Osteocyte (in vitro differentiated cells): ENCODE data around the gene HIVEP3. TPM values are rescaled to one million over a fixed set of nuclear protein-coding genes. Genes with fewer than 3 reads are reported as not detected.

ENCODE experiments used
- DNase-seq: peaks from one replicate; pipeline ENCODE4 v3.0.0; 2021; ENCODE audit warnings: mixed read lengths; ENCODE audit not compliant: unreplicated experiment; ENCODE audit errors: extremely low spot score
- H3K27ac Mint-ChIP-seq: one replicate; pipeline ENCODE4 v1.8.0; 2021; ENCODE audit warnings: mild to moderate bottlenecking, mixed read lengths; ENCODE audit not compliant: unreplicated experiment
- H3K27me3 Mint-ChIP-seq: one replicate; pipeline ENCODE4 v1.8.0; 2021; ENCODE audit warnings: mixed read lengths; ENCODE audit not compliant: unreplicated experiment
- H3K36me3 Mint-ChIP-seq: one replicate; pipeline ENCODE4 v1.8.0; 2021; ENCODE audit warnings: mixed read lengths; ENCODE audit not compliant: unreplicated experiment
- H3K4me1 Mint-ChIP-seq: one replicate; pipeline ENCODE4 v1.8.0; 2021; ENCODE audit warnings: mixed read lengths; ENCODE audit not compliant: unreplicated experiment
- H3K4me3 Mint-ChIP-seq: one replicate; pipeline ENCODE4 v1.8.0; 2021; ENCODE audit warnings: mild to moderate bottlenecking, moderate library complexity, mixed read lengths; ENCODE audit not compliant: unreplicated experiment
- H3K9me3 Mint-ChIP-seq: one replicate; pipeline ENCODE4 v1.8.0; 2021; ENCODE audit warnings: mixed read lengths; ENCODE audit not compliant: unreplicated experiment
- CTCF ChIP-seq: fragments of 200-600 bp; sonication (generic); IDR thresholded peaks from 2 replicates; pipeline ENCODE4 v1.5.0; 2021; ENCODE audit warnings: antibody characterized with exemption, mild to moderate bottlenecking, moderate library complexity
- total RNA-seq: library from RNA; stranded (reverse); gene quantifications from 2 replicates; pipeline ENCODE4 v1.2.1, GENCODE V29; 2021

HIVEP3 gene
- total RNA-seq, 1 donor from 2014 or later: 0.97 TPM

- Mint-ChIP-seq H3K36me3 (no peaks in the 10 kb centered on the region), H3K4me3 (no peak overlapping the region), H3K4me1 (no peaks in the 10 kb centered on the region), H3K27ac (no peak overlapping the region), H3K9me3 (no peaks in the 10 kb centered on the region), H3K27me3 (peaks cover 14% of the 10 kb centered on the region)
- no peak for DNase-seq
- TF ChIP-seq CTCF: no peak
These were observed 166.8 kb downstream of the HIVEP3 start for GRCh38 chr1:41751804-41752513.

GRCh38 chr1:41749991-41750745, 168.6 kb downstream of the HIVEP3 start:
- no peaks in the 10 kb centered on the region for H3K9me3 Mint-ChIP-seq
- no peak for TF ChIP-seq CTCF
- no peaks in the 10 kb centered on the region for H3K36me3 Mint-ChIP-seq
- H3K4me1 Mint-ChIP-seq: no peaks in the 10 kb centered on the region
- no peak overlapping the region for H3K4me3 Mint-ChIP-seq
- H3K27me3 Mint-ChIP-seq: peaks cover 10% of the 10 kb centered on the region
- no peak for DNase-seq
- H3K27ac Mint-ChIP-seq: no peak overlapping the region

DNA sequence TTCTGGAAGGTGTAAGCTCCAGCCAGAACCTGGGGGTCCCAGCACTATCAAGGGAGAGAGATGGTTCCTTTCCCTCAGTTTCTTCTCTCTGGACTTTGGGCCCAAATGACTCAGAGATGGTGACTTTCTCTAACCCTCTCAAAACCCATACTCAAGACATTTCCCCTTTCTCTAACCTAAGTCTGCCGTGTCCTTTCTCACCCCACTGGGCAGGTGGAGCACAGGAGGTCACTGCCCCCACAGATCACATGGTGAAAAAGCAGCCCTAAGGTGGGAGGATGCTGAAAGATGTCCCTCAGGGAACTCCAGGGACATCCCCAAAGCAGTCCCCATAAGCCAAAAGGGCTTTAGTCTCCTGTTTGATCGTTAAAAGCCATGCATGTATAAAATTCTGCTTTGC, 173.7 kb downstream of the HIVEP3 start:
- Mint-ChIP-seq H3K4me1 (peaks cover 2% of the 10 kb centered on the region), H3K27ac (no peak overlapping the region), H3K4me3 (no peak overlapping the region), H3K36me3 (no peaks in the 10 kb centered on the region), H3K27me3 (no peaks in the 10 kb centered on the region), H3K9me3 (no peaks in the 10 kb centered on the region)
- TF ChIP-seq CTCF: no peak
- DNase-seq: no peak

DNA sequence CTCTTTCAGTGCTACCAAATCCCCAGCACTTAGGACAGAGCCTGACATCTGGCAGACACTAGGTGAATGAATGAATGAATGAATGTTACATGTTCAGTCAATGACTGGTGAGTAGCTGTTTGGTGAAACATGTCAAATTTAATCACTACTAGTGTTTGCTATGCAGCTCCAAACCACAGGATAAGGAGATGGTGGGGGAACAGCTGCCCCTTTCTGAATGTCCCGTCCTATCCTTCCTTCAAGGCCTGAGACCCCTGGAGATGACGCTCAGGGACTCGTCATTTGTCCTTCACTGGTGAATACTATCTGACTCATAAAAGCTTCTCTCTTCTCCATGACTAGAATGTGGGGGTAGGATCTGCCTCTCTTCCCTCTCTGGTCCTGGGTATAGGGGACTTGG, 175.4 kb downstream of the HIVEP3 start:
- TF ChIP-seq CTCF: no peak
- H3K27ac Mint-ChIP-seq: no peak overlapping the region
- H3K36me3 Mint-ChIP-seq: no peaks in the 10 kb centered on the region
- no peak for DNase-seq
- peaks cover 14% of the 10 kb centered on the region for H3K4me1 Mint-ChIP-seq
- no peak overlapping the region for H3K4me3 Mint-ChIP-seq
- no peaks in the 10 kb centered on the region for H3K27me3 Mint-ChIP-seq
- no peaks in the 10 kb centered on the region for H3K9me3 Mint-ChIP-seq

GRCh38 chr1:41742219-41742618, 176.5 kb downstream of the HIVEP3 start:
- H3K9me3 Mint-ChIP-seq: no peaks in the 10 kb centered on the region
- no peaks in the 10 kb centered on the region for H3K27me3 Mint-ChIP-seq
- TF ChIP-seq CTCF: no peak
- H3K36me3 Mint-ChIP-seq: no peaks in the 10 kb centered on the region
- peaks cover 17% of the 10 kb centered on the region for H3K4me1 Mint-ChIP-seq
- H3K4me3 Mint-ChIP-seq: no peak overlapping the region
- no peak overlapping the region for H3K27ac Mint-ChIP-seq
- DNase-seq: no peak
